ENCODE data around the gene HIRA.

DNA sequence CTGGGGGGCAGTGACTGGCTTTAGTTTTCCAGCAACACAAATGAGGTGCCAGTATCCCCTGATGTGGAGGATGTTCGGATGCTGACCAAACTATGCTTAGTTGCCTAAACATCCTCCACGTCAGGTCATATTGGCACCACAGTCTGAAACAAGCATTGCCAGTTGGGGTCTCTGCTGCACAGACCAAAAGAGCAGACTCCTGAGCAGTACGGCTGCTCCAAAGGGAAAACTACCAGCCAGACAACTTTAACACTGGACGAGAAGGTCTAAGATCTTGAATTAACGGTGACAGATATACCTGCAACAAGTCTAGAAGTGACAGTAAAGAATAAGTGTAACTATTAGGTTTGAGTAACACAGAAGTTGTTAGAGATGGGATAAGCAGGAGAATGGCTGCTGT is 99.6 kb downstream of the HIRA start:
- TF ChIP-seq CTCF (IDR thresholded peaks at IDR 0.05), result no peak
- TF ChIP-seq POLR2A (IDR thresholded peaks at IDR 0.05), result no peak

Data from transverse colon (tissue), 3 donors.